ENCODE results near the gene MIF4GD. TPM values are rescaled to one million over a fixed set of nuclear protein-coding genes. Genes with fewer than 3 reads are reported as not detected.
"Not testable (repeated sequence)": the region's sequence is repeated elsewhere in the genome, so short reads cannot be mapped to it uniquely, and the experiment has no call there.

Gene MIF4GD
- total RNA-seq, 2 experiments from 2014 or later = 54.8 to 60.3 TPM

DNA sequence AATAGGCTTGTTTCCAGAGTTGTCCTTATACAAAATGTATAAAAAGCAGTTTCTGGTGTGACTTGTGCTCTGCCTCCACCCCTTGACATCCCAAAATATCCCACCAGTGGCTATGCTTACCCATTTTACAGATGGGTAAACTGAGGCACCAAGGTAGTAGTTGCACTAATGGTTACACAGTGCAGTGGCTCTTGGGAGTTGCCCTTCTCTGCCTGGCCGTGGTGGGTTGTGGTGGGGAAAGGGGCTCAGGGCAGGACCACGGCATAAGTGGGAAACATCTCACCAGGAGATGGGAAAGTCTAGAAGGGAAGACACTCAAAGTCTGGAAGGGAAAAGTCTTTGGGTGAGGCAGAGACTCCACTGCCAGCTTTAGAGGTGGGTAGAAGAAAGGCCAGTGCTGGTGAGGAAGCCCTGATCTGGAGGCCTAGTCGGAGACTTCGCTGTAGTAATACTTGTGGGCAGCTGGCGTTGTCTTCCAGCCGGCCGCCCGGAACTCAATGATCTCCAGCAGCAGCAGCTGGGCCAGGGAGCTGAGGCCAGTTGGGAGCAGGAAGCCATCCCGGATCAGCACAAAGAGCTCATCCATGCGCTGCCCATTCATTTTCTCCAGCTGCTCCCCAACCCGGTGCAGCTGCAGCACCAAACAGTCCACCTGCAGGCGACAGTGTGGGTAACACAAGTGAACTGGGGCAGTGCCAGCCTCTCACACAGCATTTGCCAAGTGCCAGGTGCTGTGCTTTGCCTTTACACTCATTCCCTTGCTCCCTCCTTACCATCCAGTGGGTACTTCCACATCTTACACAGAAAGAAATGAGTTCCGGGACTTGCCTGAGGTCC lies 4.5 kb downstream of the MIF4GD start:
- Mint-ChIP-seq H3K27ac (no peak overlapping the region), H3K27me3 (no peaks in the 10 kb centered on the region), H3K9me3 (no peaks in the 10 kb centered on the region), H3K4me3 (no peak overlapping the region), H3K4me1 (peaks cover 38% of the 10 kb centered on the region), H3K36me3 (ENCODE audit: low read depth) (peaks cover 30% of the 10 kb centered on the region)
- CTCF ChIA-PET = no interaction called here
- POLR2A ChIA-PET = no interaction called here
- no peak for DNase-seq

GRCh38 chr17:75265614-75266315 lies 5.3 kb downstream of the MIF4GD start:
- Mint-ChIP-seq H3K27ac (no peak overlapping the region), H3K4me1 (peaks cover 43% of the 10 kb centered on the region), H3K27me3 (no peaks in the 10 kb centered on the region), H3K36me3 (ENCODE audit: low read depth) (peaks cover 36% of the 10 kb centered on the region), H3K4me3 (no peak overlapping the region), H3K9me3 (no peaks in the 10 kb centered on the region)
- CTCF ChIA-PET = no interaction called here
- no peak for DNase-seq
- POLR2A ChIA-PET = no interaction called here

DNA sequence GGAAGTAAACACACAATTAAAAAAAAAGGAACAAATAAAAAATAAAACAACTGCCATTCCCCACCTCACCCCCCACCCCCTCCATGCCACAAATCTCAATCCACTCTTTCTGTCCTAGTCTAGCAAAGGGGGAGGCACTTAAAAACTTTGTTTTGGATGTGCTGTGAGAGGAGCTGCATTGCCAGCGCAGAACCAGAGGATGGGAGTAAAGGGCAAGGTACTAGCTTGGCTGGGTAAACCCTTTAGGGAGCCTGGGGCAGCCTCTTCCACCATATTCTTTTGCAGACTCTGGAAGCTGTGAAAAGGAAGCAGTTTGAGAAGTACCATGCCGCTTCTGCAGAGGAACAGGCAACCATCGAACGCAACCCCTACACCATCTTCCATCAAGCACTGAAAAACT lies 8.0 kb downstream of the MIF4GD start:
- DNase-seq = no peak
- peaks cover 46% of the 10 kb centered on the region for H3K36me3 Mint-ChIP-seq (ENCODE audit: low read depth)
- ChIA-PET POLR2A (interaction anchor here (1.0 to 4.8 kb wide), 13 partner anchors 8 to 250 kb away, joined by 3 to 183 read pairs (median 9); partner anchors contain the start of genes ATP5PD, GRB2, KCTD2 and MIF4GD), CTCF (interaction anchor here (0.6 to 5.3 kb wide), 7 partner anchors 8 to 390 kb away, joined by 3 to 121 read pairs (median 14); partner anchors contain the start of genes MIF4GD and SLC25A19)
- peak overlapping the region; percentile 96 for H3K4me3 Mint-ChIP-seq
- peak overlapping the region; percentile 99 for H3K27ac Mint-ChIP-seq
- no peaks in the 10 kb centered on the region for H3K27me3 Mint-ChIP-seq
- H3K4me1 Mint-ChIP-seq = peaks cover 48% of the 10 kb centered on the region
- no peaks in the 10 kb centered on the region for H3K9me3 Mint-ChIP-seq

DNA sequence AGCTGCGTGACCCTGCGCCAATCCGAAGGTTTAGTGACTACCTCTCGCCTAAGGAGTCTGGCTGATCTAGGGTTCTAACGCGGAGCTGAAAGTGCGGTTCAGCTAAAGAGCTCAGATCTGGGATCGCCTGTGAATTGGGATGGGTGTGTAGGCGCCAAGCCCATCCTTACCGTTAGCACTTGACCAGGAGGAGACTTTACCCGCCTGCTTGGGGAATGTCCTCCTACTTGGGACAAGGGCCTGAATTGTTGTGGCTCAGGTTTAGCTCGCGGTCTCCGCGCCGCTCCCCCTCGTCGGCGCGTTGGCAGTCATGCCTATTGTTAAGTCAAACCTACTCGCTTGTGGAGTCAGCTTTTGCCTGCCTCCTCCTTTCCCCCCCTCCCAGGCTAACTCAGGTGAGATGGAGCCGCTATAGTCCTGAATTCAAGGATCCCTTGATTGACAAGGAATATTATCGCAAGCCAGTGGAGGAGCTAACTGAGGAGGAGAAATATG lies 8.9 kb downstream of the MIF4GD start:
- H3K4me3 Mint-ChIP-seq = peak overlapping the region; percentile 96
- H3K4me1 Mint-ChIP-seq = peaks cover 52% of the 10 kb centered on the region
- no peak for DNase-seq
- POLR2A ChIA-PET = interaction anchor here (0.7 to 4.8 kb wide), 39 partner anchors 9 to 522 kb away, joined by 3 to 183 read pairs (median 5); partner anchors contain the start of genes ATP5PD, FDXR, GRB2 and JPT1
- H3K27ac Mint-ChIP-seq = peak overlapping the region; percentile 99
- peaks cover 42% of the 10 kb centered on the region for H3K36me3 Mint-ChIP-seq (ENCODE audit: low read depth)
- H3K9me3 Mint-ChIP-seq = no peaks in the 10 kb centered on the region
- CTCF ChIA-PET = interaction anchor here (0.5 to 5.3 kb wide), 13 partner anchors 9 to 301 kb away, joined by 3 to 121 read pairs (median 6); partner anchors contain the start of genes MIF4GD, MRPL58 and SLC25A19
- H3K27me3 Mint-ChIP-seq = no peaks in the 10 kb centered on the region

- peak; percentile 96 for DNase-seq
- H3K36me3 Mint-ChIP-seq (ENCODE audit: low read depth) = peaks cover 37% of the 10 kb centered on the region
Observed at GRCh38 chr17:75261336-75262111, 9.5 kb downstream of the MIF4GD start, which contains the start of the genes GGA3 and MRPS7. TSS of gene GGA3 (minus strand) at chr17:75261606. CDS start at chr17:75261587, 19 bp downstream. TSS of gene MRPS7 (plus strand) at chr17:75261879. CDS start at chr17:75261901, 22 bp downstream.

GRCh38 chr17:75260641-75261335 lies 10.2 kb downstream of the MIF4GD start:
- Mint-ChIP-seq H3K27me3 (no peaks in the 10 kb centered on the region), H3K27ac (peak overlapping the region; percentile 99), H3K9me3 (no peaks in the 10 kb centered on the region), H3K4me1 (peaks cover 55% of the 10 kb centered on the region), H3K36me3 (ENCODE audit: low read depth) (peaks cover 30% of the 10 kb centered on the region), H3K4me3 (peak overlapping the region; percentile 96)
- ChIA-PET CTCF (interaction anchor here (0.5 to 5.3 kb wide), 18 partner anchors 9 to 645 kb away, joined by 3 to 121 read pairs (median 6); partner anchors contain the start of genes MIF4GD, MRPL58, SLC25A19 and TMEM94), POLR2A (interaction anchor here (0.6 to 4.8 kb wide), 37 partner anchors 10 to 523 kb away, joined by 3 to 183 read pairs (median 5); partner anchors contain the start of genes GRB2, JPT1, MIF4GD and NUP85)
- DNase-seq = no peak

More at GRCh38 chr17:75261336-75262111, 9.5 kb downstream of the MIF4GD start, which contains the start of the genes GGA3 and MRPS7:
- ChIA-PET POLR2A (interaction anchor here (0.6 to 4.8 kb wide), 49 partner anchors 10 to 522 kb away, joined by 3 to 183 read pairs (median 5); partner anchors contain the start of genes ATP5PD, FDXR, GRB2 and JPT1), CTCF (interaction anchor here (1.1 to 5.3 kb wide), 15 partner anchors 9 to 301 kb away, joined by 3 to 121 read pairs (median 6); partner anchors contain the start of genes MIF4GD, MRPL58, SLC25A19 and TMEM94)
- Mint-ChIP-seq H3K27me3 (no peaks in the 10 kb centered on the region), H3K4me3 (peak within 1 kb of the TSS; percentile 96), H3K4me1 (peaks cover 53% of the 10 kb centered on the region), H3K27ac (peak within 1 kb of the TSS; percentile 99), H3K9me3 (no peaks in the 10 kb centered on the region)

DNA sequence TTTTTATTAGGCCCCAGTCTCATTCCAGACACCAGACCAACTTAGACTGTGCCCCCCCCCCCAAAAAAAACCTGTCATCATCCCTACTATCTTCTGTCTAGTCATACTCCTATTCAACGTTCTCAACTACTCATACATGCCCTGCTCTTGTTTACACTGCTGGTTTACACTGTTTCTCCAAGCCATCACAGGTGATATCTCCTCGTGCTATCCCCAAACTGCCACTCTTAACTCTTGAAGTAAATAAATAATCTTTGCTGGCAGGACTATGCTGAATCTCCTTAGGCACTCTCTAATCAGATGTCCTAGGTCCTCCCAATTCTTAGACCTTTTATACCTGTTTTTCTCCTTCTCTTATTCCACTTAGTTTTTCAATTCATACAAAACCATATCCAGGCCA lies 13.8 kb downstream of the MIF4GD start:
- peaks cover 18% of the 10 kb centered on the region for H3K36me3 Mint-ChIP-seq (ENCODE audit: low read depth)
- H3K27me3 Mint-ChIP-seq, H3K9me3 Mint-ChIP-seq, DNase-seq, CTCF ChIA-PET, POLR2A ChIA-PET, H3K27ac Mint-ChIP-seq, H3K4me3 Mint-ChIP-seq: not testable (repeated sequence)
- H3K4me1 Mint-ChIP-seq = peaks cover 57% of the 10 kb centered on the region

DNA sequence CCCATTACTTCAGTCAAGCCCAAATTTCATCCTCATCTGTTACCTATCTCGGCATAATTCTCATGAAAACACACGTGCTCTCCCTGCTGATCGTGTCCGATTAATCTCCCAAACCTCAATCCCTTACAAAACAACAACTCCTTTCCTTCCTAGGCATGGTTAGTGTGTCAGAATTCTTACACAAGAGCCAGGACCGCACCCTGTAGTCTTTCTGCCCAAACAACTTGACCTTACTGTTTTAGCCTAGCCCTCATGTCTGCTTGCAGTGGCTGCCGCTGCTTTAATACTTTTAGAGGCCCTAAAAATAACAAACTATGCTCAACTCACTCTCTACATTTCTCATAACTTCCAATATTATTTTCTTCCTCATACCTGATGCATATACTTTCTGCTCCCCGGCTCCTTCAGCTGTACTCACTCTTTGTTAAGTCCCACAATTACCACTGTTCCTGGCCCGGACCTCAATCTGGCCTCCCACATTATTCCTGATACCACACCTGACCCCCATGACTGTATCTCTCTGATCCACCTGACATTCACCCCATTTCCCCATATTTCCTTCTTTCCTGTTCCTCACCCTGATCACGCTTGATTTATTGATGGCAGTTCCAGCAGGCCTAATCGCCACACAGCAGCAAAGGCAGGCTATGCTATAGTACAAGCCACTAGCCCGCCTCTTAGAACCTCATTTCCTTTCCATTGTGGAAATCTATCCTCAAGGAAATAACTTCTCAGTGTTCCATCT lies 14.9 kb downstream of the MIF4GD start:
- DNase-seq, H3K4me3 Mint-ChIP-seq, CTCF ChIA-PET, H3K27me3 Mint-ChIP-seq, POLR2A ChIA-PET, H3K9me3 Mint-ChIP-seq, H3K27ac Mint-ChIP-seq: not testable (repeated sequence)
- Mint-ChIP-seq H3K36me3 (ENCODE audit: low read depth) (peaks cover 14% of the 10 kb centered on the region), H3K4me1 (peaks cover 57% of the 10 kb centered on the region)

DNA sequence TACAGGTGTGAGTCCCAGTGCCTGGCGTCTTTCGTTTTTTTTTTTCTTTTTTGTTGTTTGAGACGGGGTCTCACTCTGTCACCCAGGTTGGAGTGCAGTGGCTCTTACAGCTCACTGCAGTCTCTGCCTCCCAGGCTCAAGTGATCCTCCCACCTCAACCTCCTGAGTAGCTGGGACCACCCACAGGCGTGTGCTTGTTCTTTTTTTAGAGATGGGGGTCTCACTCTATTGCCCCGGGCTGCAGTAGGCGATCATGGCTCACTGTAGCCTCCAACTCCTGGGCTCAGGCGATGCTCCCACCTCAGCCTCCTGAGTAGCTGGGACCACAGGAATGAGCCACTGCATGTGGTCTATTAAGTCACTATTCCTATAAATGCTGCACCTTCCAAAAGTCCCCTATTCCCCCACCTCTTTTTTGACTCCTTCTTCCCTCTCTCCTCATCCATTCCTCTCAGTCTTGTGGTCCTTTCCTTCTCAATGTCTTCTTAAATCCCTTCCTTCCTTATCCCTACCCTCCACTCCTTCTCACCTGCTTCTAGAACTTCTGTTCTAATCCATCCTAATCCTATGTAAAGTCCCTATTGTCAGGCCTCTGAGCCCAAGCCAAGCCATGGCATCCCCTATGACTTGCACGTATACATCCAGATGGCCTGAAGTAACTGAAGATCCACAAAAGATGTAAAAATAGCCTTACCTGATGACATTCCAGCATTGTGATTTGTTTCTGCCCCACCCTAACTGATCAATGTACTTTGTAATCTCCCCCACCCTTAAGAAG lies 18.8 kb downstream of the MIF4GD start:
- Mint-ChIP-seq H3K36me3 (ENCODE audit: low read depth) (peaks cover 11% of the 10 kb centered on the region), H3K9me3 (no peaks in the 10 kb centered on the region), H3K4me3 (no peak overlapping the region), H3K4me1 (peaks cover 44% of the 10 kb centered on the region), H3K27me3 (no peaks in the 10 kb centered on the region), H3K27ac (peak overlapping the region; percentile 32)
- POLR2A ChIA-PET = interaction anchor here (1.2 to 5.4 kb wide), 3 partner anchors 8 to 18 kb away, joined by 4 to 81 read pairs (median 27); partner anchors contain the start of genes GGA3, MIF4GD and MRPS7
- DNase-seq = no peak
- CTCF ChIA-PET = interaction anchor here (0.8 to 3.9 kb wide), 4 partner anchors 8 to 18 kb away, joined by 3 to 35 read pairs (median 4); partner anchors contain the start of genes GGA3, MIF4GD and MRPS7

- H3K36me3 Mint-ChIP-seq (ENCODE audit: low read depth) = peaks cover 29% of the 10 kb centered on the region
- no peaks in the 10 kb centered on the region for H3K27me3 Mint-ChIP-seq
- peak; percentile 77 for DNase-seq
- POLR2A ChIA-PET = interaction anchor here (0.7 to 5.4 kb wide), 11 partner anchors 10 to 206 kb away, joined by 3 to 81 read pairs (median 5); partner anchors contain the start of genes GGA3, JPT1, MIF4GD and MRPS7
- peaks cover 40% of the 10 kb centered on the region for H3K4me1 Mint-ChIP-seq
- peak overlapping the region; percentile 73 for H3K4me3 Mint-ChIP-seq
- H3K9me3 Mint-ChIP-seq = no peaks in the 10 kb centered on the region
- CTCF ChIA-PET = interaction anchor here (0.6 to 3.9 kb wide), 10 partner anchors 10 to 199 kb away, joined by 3 to 35 read pairs (median 4); partner anchors contain the start of genes GGA3, MIF4GD and MRPS7
- peak overlapping the region; percentile 86 for H3K27ac Mint-ChIP-seq
Observed at GRCh38 chr17:75250009-75250471, 21.0 kb downstream of the MIF4GD start.

Data from activated CD4-positive, alpha-beta memory T cell treated with anti-CD3 and anti-CD28 coated beads, Interleukin-2, amount 10 ng/mL, durations not matched to agents 7 days and 5 days (primary cell).